B cell (primary cell): ENCODE results near the gene ATP6V0A1.

Experiments used
- EZH2 ChIP-seq: IDR thresholded peaks from 2 replicates; pipeline ENCODE4 v1.6.1; 2012; ENCODE audit warnings: borderline replicate concordance, low read depth, mild to moderate bottlenecking, moderate library complexity, low read length; ENCODE audit not compliant: insufficient read depth, poor library complexity, severe bottlenecking
- TF ChIP-seq, protein P1 (sequence below): fragments of 200-600 bp; IDR thresholded peaks from one replicate; pipeline ENCODE4 v1.8.0; 2022; ENCODE audit warnings: antibody characterized with exemption, mild to moderate bottlenecking

DNA sequence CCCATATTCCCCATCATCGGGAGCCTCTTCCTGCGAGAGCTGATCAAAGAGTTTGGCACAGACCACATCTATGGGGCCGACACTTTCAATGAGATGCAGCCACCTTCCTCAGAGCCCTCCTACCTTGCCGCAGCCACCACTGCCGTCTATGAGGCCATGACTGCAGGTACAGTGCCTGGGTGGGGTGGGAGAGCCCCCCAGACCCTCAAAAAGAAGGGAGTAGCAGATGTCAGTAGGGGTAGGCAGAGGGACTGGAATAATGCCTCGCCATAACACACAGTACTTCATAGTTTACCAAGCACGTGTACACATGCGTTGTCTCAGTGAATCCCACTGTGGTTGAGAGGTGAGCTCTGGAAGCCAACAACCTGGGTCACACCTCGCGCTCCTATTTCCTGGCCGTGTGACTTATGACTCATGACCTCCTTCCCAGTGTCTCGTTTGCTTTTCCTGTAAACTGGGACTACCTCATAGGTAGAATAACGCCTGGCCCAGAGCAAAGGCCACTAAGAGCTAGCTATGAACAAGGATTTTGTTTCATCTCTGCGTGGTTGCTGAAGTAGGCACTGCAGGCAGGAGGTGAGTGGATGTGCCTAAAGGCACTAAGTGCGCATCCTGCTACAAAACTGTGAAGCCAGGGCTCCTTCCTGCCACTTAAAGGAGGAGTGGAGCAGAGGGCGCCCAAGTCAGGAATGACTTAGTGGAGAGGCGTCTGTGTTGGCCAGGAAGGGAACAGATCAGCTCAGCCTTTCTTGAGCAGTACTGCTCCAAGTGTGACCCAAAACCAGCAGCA, 82.6 kb downstream of the ATP6V0A1 start:
- TF ChIP-seq, protein P1, sequence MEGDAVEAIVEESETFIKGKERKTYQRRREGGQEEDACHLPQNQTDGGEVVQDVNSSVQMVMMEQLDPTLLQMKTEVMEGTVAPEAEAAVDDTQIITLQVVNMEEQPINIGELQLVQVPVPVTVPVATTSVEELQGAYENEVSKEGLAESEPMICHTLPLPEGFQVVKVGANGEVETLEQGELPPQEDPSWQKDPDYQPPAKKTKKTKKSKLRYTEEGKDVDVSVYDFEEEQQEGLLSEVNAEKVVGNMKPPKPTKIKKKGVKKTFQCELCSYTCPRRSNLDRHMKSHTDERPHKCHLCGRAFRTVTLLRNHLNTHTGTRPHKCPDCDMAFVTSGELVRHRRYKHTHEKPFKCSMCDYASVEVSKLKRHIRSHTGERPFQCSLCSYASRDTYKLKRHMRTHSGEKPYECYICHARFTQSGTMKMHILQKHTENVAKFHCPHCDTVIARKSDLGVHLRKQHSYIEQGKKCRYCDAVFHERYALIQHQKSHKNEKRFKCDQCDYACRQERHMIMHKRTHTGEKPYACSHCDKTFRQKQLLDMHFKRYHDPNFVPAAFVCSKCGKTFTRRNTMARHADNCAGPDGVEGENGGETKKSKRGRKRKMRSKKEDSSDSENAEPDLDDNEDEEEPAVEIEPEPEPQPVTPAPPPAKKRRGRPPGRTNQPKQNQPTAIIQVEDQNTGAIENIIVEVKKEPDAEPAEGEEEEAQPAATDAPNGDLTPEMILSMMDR = no peak
- no peak for TF ChIP-seq EZH2
